Esophagus muscularis mucosa (tissue), 4 donors: Measurements from ENCODE around the gene IL15. TPM values are rescaled to one million over a fixed set of nuclear protein-coding genes. Genes with fewer than 3 reads are reported as not detected.
"Not testable (repeated sequence)": the region's sequence is repeated elsewhere in the genome, so short reads cannot be mapped to it uniquely, and the experiment has no call there.

Source experiments
- DNase-seq: peaks from one replicate; pipeline ENCODE4 v3.0.0-alpha.2; 2017; ENCODE audit errors: extremely low spot score
- H3K27ac ChIP-seq, 4 donors: fragments of 200-600 bp; sonication (generic); replicated peaks in 1 of 4; 1 replicate in 3 of 4; 2 replicates in 1 of 4; pipeline ENCODE4 v1.5.1; 2016 to 2019; ENCODE audit warnings: mild to moderate bottlenecking in 1 of 4
- H3K27me3 ChIP-seq, 4 donors: fragments of 200-600 bp; sonication (generic); one replicate each; pipeline versions ENCODE4 v1.5.1 to v1.6.0; 2016 to 2019
- H3K36me3 ChIP-seq, 4 donors: fragments of 200-600 bp; sonication (generic); one replicate each; pipeline ENCODE4 v1.5.1; 2016 to 2019
- H3K4me1 ChIP-seq, 4 donors: fragments of 200-600 bp; sonication (generic); one replicate each; pipeline ENCODE4 v1.5.1; 2016 to 2019
- H3K4me3 ChIP-seq, 4 donors: fragments of 200-600 bp; sonication (generic); 1 replicate in 2 of 4; 2 replicates in 2 of 4; pipeline ENCODE4 v1.5.1; 2016 to 2019; ENCODE audit warnings: mild to moderate bottlenecking in 4 of 4, moderate library complexity in 1 of 4
- H3K9me3 ChIP-seq, 4 donors: fragments of 200-600 bp; sonication (generic); 1 replicate in 3 of 4; 2 replicates in 1 of 4; pipeline ENCODE4 v1.5.1; 2016 to 2019
- EP300 ChIP-seq: sonication (generic); formaldehyde crosslinking; IDR thresholded peaks from one replicate; pipeline ENCODE4 v1.6.1; 2017; ENCODE audit warnings: antibody characterized with exemption
- POLR2A ChIP-seq: fragments of 450-650 bp; IDR thresholded peaks from one replicate; pipeline ENCODE4 v1.6.1; 2017; ENCODE audit warnings: antibody characterized with exemption, moderate library complexity, mild to moderate bottlenecking, low read depth
- POLR2AphosphoS5 ChIP-seq, 2 donors: sonication (generic); formaldehyde crosslinking; IDR thresholded peaks; one replicate each; pipeline ENCODE4 v1.6.1; 2017; ENCODE audit warnings: antibody characterized with exemption in 2 of 2
- WGBS: methylation state at CpG from one replicate; pipeline ENCODE4 v1.1.5; 2018; 5-methylcytosine and 5-hydroxymethylcytosine counted together
- intact Hi-C: fragments of 100-400 bp; cut with DNase I; formaldehyde crosslinking; loops from one replicate; pipeline ENCODE4 v1.15.1; 2023
- total RNA-seq, 4 donors: library from RNA; depleted of rRNA; stranded (reverse); fragments of >200 nt; gene quantifications; one replicate each; pipeline versions ENCODE4 v1.1.0 to v1.2.1, GENCODE V29; 2016
- TF ChIP-seq, protein P1 (sequence below), 3 experiments: fragments of 200-600 bp in 2 of 3; fragments of 450-650 bp in 1 of 3; sonication (generic) in 2 of 3; IDR thresholded peaks; one replicate each; pipeline ENCODE4 v1.5.1; 2017 to 2019; ENCODE audit warnings: antibody characterized with exemption in 3 of 3, mild to moderate bottlenecking in 2 of 3, moderate library complexity in 1 of 3

Gene IL15
- total RNA-seq, 4 donors from 2014 or later, result 3.0 to 5.0 (median 3.7) TPM

DNA sequence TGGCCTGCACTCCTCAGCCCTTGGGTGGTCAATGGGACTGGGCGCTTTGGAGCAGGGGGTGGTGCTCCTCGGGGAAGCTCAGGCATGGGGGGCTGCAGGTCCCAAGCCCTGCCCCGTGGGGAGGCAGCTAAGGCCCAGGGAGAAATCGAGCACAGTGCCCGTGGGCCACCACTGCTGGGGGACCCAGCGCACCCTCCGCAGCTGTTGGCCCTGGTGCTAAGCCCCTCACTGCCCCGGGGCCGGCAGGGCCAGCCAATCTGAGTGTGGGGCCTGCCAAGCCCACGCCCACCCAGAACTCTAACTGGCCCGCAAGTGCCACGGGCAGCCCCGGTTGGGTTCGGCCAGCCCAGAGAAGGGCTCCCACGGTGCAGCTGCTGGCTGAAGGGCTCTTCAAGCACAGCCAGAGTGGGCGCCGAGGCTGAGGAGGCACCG, 30.9 kb upstream of the IL15 start:
- Histone ChIP-seq H3K9me3 (no peaks in the 10 kb centered on the region), H3K27me3 (no peaks in the 10 kb centered on the region), H3K27ac (no peak overlapping the region), H3K36me3 (no peaks in the 10 kb centered on the region), H3K4me3 (no peak overlapping the region), H3K4me1 (no peaks in the 10 kb centered on the region)
- 87% methylated on average over 12 of the region's 18 CpGs for WGBS
- DNase-seq, result no peak
- intact Hi-C loops, result no loop called here
- TF ChIP-seq POLR2AphosphoS5 (IDR thresholded peaks at IDR 0.05) (no peak), EP300 (no peak), POLR2A (no peak)
- TF ChIP-seq, protein P1, sequence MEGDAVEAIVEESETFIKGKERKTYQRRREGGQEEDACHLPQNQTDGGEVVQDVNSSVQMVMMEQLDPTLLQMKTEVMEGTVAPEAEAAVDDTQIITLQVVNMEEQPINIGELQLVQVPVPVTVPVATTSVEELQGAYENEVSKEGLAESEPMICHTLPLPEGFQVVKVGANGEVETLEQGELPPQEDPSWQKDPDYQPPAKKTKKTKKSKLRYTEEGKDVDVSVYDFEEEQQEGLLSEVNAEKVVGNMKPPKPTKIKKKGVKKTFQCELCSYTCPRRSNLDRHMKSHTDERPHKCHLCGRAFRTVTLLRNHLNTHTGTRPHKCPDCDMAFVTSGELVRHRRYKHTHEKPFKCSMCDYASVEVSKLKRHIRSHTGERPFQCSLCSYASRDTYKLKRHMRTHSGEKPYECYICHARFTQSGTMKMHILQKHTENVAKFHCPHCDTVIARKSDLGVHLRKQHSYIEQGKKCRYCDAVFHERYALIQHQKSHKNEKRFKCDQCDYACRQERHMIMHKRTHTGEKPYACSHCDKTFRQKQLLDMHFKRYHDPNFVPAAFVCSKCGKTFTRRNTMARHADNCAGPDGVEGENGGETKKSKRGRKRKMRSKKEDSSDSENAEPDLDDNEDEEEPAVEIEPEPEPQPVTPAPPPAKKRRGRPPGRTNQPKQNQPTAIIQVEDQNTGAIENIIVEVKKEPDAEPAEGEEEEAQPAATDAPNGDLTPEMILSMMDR (IDR thresholded peaks at IDR 0.05), result no peak

DNA sequence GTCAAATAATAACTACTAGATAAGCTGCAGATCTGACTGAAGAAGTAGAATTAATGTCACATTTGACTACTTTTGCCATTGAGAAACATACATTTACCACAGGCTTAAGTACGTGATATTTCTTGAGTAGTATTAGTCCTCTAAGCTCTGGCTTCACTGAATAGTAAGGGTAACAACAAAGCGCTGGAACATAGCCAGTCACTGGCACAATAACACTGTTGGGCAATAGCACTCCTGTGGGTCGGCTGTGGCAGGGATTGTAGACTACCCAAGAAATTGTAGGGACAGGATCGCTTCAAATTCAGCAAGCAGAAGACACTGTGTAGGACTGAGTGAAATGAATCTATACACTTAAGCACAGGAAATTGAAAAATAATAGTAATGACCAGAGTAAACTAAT, 27.1 kb upstream of the IL15 start:
- no peaks in the 10 kb centered on the region for H3K4me1 ChIP-seq
- TF ChIP-seq, protein P1 (IDR thresholded peaks at IDR 0.05), result no peak
- TF ChIP-seq POLR2AphosphoS5 (IDR thresholded peaks at IDR 0.05), result no peak
- no peak for TF ChIP-seq EP300
- no peak for TF ChIP-seq POLR2A
- intact Hi-C loops, result no loop called here

DNA sequence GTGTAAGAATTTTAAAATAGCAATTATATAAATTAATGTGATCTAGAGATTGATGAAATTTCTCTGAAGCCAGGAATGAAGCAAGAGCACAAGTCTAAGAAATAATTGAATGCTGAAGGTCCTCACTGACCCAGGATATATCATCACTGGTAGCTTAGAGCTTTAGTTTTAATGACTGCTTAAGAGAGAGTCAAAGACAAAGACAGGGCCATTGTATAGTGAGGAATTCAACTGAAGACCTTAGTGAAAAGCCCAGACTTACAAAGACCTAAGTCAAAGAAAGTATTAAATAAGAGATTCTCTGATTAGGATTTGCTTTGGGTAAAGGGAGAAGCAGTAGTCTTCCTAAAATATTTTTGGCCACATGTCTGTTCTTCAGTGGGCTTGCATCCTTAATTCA, 26.0 kb upstream of the IL15 start:
- H3K4me3 ChIP-seq, result no peak overlapping the region
- TF ChIP-seq EP300 (no peak), POLR2AphosphoS5 (IDR thresholded peaks at IDR 0.05) (no peak), POLR2A (no peak)
- TF ChIP-seq, protein P1 (IDR thresholded peaks at IDR 0.05), result no peak
- no peaks in the 10 kb centered on the region for H3K4me1 ChIP-seq
- no peak for DNase-seq
- no peaks in the 10 kb centered on the region for H3K9me3 ChIP-seq
- H3K27me3 ChIP-seq, result no peaks in the 10 kb centered on the region
- H3K27ac ChIP-seq, result no peak overlapping the region
- intact Hi-C loops, result no loop called here
- no peaks in the 10 kb centered on the region for H3K36me3 ChIP-seq

More for the DNA sequence above, 27.1 kb upstream of the IL15 start:
- no peaks in the 10 kb centered on the region for H3K9me3 ChIP-seq
- 84% methylated on average over 4 of the region's 4 CpGs for WGBS
- H3K27ac ChIP-seq, result no peak overlapping the region
- no peak overlapping the region for H3K4me3 ChIP-seq
- H3K36me3 ChIP-seq, result no peaks in the 10 kb centered on the region
- no peaks in the 10 kb centered on the region for H3K27me3 ChIP-seq
- DNase-seq, result no peak

DNA sequence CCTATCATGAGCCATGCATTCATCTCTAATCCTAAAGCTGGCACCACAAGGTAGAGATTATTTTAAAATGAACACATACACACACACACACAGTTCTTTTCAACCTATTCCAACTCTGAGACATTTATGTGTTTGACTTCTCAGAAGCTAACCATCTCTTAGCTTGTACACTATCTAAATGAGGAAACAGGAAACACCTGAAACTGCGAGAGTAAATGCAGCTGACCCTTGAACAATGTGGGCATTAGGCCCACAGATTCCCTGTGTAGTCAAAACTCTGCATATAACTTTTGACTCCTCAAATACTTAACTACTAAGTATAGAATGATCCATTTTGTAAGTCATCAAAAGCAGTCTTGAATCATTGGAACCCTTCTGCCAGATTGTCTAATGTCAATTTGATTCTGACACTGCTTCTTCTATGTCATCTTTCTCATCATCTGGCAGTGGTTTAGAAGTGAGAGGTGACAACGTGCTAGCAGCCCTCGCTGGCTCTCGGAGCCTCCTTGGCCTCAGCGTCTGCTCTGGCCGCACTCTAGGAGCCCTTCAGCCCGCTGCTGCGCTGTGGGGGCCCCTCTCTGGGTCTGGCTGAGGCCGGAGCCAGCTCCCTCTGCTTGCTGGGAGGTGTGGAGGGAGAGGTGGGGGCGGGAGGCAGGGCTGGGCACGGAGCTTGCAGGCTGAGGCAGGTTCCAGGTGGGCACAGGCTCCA, 21.4 kb upstream of the IL15 start:
- 85% methylated on average over 8 of the region's 11 CpGs for WGBS
- Histone ChIP-seq H3K27me3 (no peaks in the 10 kb centered on the region), H3K9me3 (no peaks in the 10 kb centered on the region), H3K27ac (no peak overlapping the region), H3K4me1 (no peaks in the 10 kb centered on the region), H3K36me3 (no peaks in the 10 kb centered on the region), H3K4me3 (no peak overlapping the region)
- DNase-seq, result no peak
- intact Hi-C loops, result no loop called here
- TF ChIP-seq POLR2AphosphoS5 (IDR thresholded peaks at IDR 0.05) (no peak), POLR2A (no peak)
- TF ChIP-seq, protein P1 (IDR thresholded peaks at IDR 0.05), result no peak

DNA sequence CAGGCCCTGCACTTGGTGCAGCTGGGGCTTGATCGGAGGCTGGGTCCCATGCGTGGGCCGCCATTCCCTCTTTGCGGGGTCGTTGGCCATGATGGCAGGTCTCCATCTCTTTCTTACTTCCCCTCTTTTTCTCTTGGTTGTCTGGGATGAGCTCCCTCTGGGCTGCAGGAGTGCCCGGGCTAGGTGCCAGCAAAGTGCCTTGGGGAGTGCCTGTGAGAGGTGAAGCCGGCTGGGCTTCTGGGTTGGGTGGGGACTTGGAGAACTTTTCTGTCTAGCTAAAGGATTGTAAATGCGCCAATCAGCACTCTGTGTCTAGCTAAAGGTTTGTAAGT, 20.8 kb upstream of the IL15 start:
- WGBS, result 100% methylated on average over 3 of the region's 8 CpGs
- H3K9me3 ChIP-seq, H3K4me3 ChIP-seq, intact Hi-C loops, H3K27ac ChIP-seq, H3K4me1 ChIP-seq, H3K36me3 ChIP-seq, DNase-seq, H3K27me3 ChIP-seq: not testable (repeated sequence)
